H1 (cell line): Measurements from ENCODE around the gene MRPL16. TPM values are rescaled to one million over a fixed set of nuclear protein-coding genes. Genes with fewer than 3 reads are reported as not detected.

ENCODE experiments used
- CREB1 ChIP-seq: IDR thresholded peaks from 2 replicates; pipeline ENCODE4 v1.6.1; 2012; ENCODE audit warnings: inconsistent platforms
- HDAC2 ChIP-seq, 2 experiments: fragments of 300-600 bp in 1 of 2; sonication (generic) in 1 of 2; IDR thresholded peaks; 2 replicates each; pipeline ENCODE4 v1.6.1; 2011 to 2012; ENCODE audit warnings: low read depth in 2 of 2, low read length in 2 of 2, mild to moderate bottlenecking in 2 of 2, moderate library complexity in 2 of 2, borderline replicate concordance in 1 of 2, inconsistent platforms in 1 of 2
- RFX5 ChIP-seq: IDR thresholded peaks from 2 replicates; pipeline ENCODE4 v1.6.1; 2011; ENCODE audit warnings: low read depth, low read length, improper control_type of control experiment, borderline replicate concordance
- SIX5 ChIP-seq: IDR thresholded peaks from 2 replicates; pipeline ENCODE4 v1.6.1; 2011; ENCODE audit warnings: mild to moderate bottlenecking, low read depth, low read length
- polyA plus RNA-seq, 7 experiments: library from polyadenylated mRNA; depleted of rRNA in 3 of 7; stranded (reverse) in 5 of 7; unstranded in 2 of 7; fragments of >200 nt in 5 of 7; fragments of 200-250 nt in 2 of 7; gene quantifications; 1 replicate in 5 of 7; 2 replicates in 1 of 7; 4 replicates in 1 of 7; pipeline versions ENCODE4 v1.2.1 to v1.2.3, GENCODE V29; 2011 to 2013; ENCODE audit warnings: missing spikeins in 2 of 7, mixed read lengths in 2 of 7
- total RNA-seq: library from RNA; stranded (reverse); fragmentation: NEBNext Ultra II Directional; extraction: Animal tissue kit (Norgen Biotek cat#: 25700); gene quantifications from 2 replicates; pipeline ENCODE4 v1.2.1, GENCODE V29; 2021
- TF ChIP-seq, protein P1 (sequence below): IDR thresholded peaks from 2 replicates; pipeline ENCODE4 v1.6.1; 2011; ENCODE audit warnings: low read length, improper control_type of control experiment
- TF ChIP-seq, protein P2 (sequence below): fragments of 300-600 bp; sonication (generic); IDR thresholded peaks from 2 replicates; pipeline ENCODE4 v1.7.1; 2012; ENCODE audit warnings: low read length, moderate library complexity, mild to moderate bottlenecking, inconsistent platforms; ENCODE audit not compliant: insufficient replicate concordance
- TF ChIP-seq, protein P3 (sequence below), 3 experiments: IDR thresholded peaks; 1 replicate in 2 of 3; 2 replicates in 1 of 3; pipeline versions ENCODE4 v1.5.1 to v1.6.1; 2011; ENCODE audit warnings: low read length in 3 of 3, mild to moderate bottlenecking in 3 of 3, inconsistent platforms in 2 of 3, low read depth in 1 of 3, moderate library complexity in 1 of 3; ENCODE audit not compliant: insufficient read depth in 1 of 3; ENCODE audit errors: control extremely low read depth in 1 of 3

MRPL16 gene
- total and polyA plus RNA-seq, 2 of the 8 experiments (the other 6 are each of a cell fraction or from before 2014, with no cell fraction given) = 69.2 to 79.8 TPM

DNA sequence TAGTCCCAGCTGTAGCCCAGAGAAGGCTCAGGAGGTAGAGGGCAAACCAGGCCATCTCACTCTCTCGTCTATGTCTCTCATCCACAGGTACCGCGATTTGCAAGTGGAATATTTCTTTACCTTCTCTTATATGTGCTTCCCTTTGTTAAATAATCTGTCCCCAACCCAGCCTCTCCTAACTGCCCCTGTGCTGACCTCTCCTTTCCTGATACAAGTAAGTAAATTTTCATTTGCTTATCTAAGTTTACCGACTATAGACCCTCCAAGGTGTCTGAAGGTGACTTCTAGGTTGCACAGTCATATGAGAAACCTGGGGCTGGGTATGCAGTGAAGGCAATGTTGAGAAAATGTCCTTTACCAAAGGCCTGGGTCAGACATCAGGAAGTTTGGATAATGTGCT, 34.8 kb upstream of the MRPL16 start, which contains the start of gene CBLIF (continued):
- no peak for TF ChIP-seq CREB1
- TF ChIP-seq, protein P1, sequence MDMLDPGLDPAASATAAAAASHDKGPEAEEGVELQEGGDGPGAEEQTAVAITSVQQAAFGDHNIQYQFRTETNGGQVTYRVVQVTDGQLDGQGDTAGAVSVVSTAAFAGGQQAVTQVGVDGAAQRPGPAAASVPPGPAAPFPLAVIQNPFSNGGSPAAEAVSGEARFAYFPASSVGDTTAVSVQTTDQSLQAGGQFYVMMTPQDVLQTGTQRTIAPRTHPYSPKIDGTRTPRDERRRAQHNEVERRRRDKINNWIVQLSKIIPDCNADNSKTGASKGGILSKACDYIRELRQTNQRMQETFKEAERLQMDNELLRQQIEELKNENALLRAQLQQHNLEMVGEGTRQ = no peak
- TF ChIP-seq SIX5 = no peak
- no peak for TF ChIP-seq RFX5
- TF ChIP-seq, protein P2, sequence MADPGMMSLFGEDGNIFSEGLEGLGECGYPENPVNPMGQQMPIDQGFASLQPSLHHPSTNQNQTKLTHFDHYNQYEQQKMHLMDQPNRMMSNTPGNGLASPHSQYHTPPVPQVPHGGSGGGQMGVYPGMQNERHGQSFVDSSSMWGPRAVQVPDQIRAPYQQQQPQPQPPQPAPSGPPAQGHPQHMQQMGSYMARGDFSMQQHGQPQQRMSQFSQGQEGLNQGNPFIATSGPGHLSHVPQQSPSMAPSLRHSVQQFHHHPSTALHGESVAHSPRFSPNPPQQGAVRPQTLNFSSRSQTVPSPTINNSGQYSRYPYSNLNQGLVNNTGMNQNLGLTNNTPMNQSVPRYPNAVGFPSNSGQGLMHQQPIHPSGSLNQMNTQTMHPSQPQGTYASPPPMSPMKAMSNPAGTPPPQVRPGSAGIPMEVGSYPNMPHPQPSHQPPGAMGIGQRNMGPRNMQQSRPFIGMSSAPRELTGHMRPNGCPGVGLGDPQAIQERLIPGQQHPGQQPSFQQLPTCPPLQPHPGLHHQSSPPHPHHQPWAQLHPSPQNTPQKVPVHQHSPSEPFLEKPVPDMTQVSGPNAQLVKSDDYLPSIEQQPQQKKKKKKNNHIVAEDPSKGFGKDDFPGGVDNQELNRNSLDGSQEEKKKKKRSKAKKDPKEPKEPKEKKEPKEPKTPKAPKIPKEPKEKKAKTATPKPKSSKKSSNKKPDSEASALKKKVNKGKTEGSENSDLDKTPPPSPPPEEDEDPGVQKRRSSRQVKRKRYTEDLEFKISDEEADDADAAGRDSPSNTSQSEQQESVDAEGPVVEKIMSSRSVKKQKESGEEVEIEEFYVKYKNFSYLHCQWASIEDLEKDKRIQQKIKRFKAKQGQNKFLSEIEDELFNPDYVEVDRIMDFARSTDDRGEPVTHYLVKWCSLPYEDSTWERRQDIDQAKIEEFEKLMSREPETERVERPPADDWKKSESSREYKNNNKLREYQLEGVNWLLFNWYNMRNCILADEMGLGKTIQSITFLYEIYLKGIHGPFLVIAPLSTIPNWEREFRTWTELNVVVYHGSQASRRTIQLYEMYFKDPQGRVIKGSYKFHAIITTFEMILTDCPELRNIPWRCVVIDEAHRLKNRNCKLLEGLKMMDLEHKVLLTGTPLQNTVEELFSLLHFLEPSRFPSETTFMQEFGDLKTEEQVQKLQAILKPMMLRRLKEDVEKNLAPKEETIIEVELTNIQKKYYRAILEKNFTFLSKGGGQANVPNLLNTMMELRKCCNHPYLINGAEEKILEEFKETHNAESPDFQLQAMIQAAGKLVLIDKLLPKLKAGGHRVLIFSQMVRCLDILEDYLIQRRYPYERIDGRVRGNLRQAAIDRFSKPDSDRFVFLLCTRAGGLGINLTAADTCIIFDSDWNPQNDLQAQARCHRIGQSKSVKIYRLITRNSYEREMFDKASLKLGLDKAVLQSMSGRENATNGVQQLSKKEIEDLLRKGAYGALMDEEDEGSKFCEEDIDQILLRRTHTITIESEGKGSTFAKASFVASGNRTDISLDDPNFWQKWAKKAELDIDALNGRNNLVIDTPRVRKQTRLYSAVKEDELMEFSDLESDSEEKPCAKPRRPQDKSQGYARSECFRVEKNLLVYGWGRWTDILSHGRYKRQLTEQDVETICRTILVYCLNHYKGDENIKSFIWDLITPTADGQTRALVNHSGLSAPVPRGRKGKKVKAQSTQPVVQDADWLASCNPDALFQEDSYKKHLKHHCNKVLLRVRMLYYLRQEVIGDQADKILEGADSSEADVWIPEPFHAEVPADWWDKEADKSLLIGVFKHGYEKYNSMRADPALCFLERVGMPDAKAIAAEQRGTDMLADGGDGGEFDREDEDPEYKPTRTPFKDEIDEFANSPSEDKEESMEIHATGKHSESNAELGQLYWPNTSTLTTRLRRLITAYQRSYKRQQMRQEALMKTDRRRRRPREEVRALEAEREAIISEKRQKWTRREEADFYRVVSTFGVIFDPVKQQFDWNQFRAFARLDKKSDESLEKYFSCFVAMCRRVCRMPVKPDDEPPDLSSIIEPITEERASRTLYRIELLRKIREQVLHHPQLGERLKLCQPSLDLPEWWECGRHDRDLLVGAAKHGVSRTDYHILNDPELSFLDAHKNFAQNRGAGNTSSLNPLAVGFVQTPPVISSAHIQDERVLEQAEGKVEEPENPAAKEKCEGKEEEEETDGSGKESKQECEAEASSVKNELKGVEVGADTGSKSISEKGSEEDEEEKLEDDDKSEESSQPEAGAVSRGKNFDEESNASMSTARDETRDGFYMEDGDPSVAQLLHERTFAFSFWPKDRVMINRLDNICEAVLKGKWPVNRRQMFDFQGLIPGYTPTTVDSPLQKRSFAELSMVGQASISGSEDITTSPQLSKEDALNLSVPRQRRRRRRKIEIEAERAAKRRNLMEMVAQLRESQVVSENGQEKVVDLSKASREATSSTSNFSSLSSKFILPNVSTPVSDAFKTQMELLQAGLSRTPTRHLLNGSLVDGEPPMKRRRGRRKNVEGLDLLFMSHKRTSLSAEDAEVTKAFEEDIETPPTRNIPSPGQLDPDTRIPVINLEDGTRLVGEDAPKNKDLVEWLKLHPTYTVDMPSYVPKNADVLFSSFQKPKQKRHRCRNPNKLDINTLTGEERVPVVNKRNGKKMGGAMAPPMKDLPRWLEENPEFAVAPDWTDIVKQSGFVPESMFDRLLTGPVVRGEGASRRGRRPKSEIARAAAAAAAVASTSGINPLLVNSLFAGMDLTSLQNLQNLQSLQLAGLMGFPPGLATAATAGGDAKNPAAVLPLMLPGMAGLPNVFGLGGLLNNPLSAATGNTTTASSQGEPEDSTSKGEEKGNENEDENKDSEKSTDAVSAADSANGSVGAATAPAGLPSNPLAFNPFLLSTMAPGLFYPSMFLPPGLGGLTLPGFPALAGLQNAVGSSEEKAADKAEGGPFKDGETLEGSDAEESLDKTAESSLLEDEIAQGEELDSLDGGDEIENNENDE = no peak
- TF ChIP-seq HDAC2 (IDR thresholded peaks at IDR 0.05; ENCODE audit: borderline replicate concordance in 1 of 2, low read depth in 2 of 2, low read length in 2 of 2) = no peak
- TF ChIP-seq, protein P3, sequence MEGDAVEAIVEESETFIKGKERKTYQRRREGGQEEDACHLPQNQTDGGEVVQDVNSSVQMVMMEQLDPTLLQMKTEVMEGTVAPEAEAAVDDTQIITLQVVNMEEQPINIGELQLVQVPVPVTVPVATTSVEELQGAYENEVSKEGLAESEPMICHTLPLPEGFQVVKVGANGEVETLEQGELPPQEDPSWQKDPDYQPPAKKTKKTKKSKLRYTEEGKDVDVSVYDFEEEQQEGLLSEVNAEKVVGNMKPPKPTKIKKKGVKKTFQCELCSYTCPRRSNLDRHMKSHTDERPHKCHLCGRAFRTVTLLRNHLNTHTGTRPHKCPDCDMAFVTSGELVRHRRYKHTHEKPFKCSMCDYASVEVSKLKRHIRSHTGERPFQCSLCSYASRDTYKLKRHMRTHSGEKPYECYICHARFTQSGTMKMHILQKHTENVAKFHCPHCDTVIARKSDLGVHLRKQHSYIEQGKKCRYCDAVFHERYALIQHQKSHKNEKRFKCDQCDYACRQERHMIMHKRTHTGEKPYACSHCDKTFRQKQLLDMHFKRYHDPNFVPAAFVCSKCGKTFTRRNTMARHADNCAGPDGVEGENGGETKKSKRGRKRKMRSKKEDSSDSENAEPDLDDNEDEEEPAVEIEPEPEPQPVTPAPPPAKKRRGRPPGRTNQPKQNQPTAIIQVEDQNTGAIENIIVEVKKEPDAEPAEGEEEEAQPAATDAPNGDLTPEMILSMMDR (IDR thresholded peaks at IDR 0.05; ENCODE audit: control extremely low read depth in 1 of 3, insufficient read depth in 1 of 3, low read depth in 1 of 3, low read length in 3 of 3) = no peak
